Fibroblast of peridontal ligament (primary cell): ENCODE data around the gene SEPTIN1.
"Not testable (repeated sequence)": the region's sequence is repeated elsewhere in the genome, so short reads cannot be mapped to it uniquely, and the experiment has no call there.

ENCODE experiments used
- DNase-seq: peaks from one replicate; pipeline ENCODE4 v3.0.0-alpha.2; 2010; ENCODE audit errors: extremely low read depth

Gene SEPTIN1

DNA sequence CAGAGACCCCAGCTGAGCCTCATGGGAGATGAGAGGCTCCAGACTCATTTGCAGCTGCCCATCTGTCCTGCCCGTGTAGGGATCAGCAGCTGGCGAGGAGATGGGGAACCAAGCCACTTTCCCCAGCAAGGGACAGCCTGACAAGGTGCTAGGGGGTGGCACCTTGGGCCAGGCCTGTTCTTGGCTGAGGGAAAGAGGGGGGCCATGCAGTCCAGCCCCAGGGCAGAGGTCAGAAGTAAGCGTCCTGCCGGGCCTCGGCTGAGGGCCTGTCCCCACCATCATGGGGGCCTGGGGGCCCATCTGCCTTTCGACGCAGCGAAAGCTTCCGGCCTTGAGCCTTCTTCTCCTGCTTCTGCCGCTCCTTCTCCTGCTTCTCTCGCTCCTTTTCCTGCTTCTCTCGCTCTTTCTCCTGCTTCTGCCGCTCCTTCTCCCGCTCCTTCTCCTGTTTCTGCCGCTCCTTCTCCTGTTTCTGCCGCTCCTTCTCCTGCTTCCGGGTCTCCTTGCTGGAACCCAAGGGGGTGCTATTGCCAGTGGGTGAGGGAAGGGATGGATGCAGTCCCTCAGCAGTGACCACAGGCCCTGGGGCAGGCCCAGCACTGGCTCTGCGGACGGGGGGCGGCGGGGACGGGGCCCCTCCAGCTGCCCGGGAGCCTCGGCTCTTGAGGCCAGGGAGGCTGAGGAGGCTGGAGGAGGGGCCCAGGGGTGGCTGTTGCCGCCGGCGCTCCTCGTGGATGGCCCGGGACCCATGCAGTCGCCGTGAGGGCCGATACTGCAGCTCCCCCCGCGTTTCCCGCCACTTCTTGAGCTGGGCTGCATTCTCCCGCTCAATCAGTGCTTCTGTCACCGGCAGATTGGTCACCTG is 24.4 kb downstream of the SEPTIN1 start:
- no peak for DNase-seq

DNA sequence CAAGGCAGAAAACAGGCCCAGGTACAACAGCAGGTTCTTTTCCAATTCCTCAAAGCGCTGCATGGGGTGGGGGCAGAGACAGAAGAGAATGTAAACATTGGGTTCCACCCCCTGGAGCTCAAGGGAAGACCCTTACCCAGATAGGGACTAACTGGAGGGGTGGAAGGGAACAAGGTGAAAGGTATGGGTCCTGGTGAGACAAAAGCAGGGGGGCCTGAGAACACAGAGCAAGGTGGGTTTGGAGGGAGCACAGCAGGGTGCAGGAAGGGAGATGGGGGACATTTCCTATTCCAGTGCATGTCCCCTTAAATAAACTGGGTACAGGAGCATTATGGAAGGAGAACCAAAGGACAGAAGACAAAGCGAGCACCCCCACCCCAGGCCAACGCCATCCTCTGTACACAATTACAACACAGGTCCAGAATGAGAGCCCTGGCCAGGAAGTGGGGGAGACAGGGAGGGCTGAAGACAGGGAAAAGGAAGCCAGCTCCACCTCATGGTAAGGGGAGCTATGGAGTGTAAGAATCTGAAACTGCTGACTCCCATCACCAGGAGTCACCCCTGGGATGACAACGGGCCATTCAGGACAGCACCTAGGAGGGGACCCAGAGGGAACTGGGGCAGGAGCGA is 25.2 kb downstream of the SEPTIN1 start:
- no peak for DNase-seq

DNA sequence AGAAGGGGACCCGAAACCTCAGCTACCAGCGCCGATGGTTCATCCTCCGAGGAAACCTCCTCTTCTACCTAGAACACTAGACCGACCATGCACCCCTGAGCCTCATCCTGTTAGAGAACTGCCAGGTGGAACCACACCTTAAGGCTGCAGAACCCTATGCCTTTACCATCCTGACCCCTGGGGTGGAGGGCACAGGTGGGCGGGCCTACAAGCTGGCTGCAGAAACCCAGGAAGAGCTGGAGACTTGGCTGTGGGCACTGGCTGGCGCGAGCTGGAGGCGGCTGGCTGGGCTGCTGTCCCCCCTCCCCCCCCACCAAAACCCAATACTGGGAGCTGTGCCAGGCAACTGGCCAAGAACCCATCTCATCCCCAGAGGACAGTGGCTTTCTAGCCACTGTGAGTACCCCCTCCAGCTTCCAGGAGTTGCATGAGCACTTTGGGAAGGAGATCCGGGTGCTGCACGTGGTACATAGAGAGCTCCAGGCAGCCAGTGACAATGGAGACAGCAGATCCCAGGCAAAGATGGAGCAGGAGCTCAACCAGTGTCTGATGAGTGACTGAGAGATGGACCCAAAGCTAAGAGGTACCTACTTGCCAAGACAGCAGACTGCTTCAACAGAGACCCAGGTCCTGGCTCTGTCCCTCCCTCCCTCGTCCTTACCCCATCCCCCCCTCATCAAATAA is 25.8 kb downstream of the SEPTIN1 start:
- no peak for DNase-seq

DNA sequence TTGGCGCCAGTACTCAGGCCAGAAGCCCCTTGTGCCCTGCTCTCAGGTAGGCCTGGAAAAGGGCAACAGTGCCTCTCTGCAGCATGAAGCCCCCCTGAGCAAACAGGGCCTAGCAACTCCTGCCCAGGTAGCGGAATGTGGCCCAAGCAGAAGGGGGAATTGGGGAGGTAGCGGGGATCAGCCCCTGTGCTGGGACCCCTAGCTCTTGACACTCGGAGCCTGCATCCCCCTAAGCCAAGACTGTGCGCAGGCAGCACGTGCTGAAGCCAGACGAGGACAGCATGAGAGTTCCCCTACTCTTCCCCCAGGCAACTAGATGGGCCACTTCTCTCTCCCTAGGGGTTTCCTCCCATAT is 26.4 kb downstream of the SEPTIN1 start:
- no peak for DNase-seq

DNA sequence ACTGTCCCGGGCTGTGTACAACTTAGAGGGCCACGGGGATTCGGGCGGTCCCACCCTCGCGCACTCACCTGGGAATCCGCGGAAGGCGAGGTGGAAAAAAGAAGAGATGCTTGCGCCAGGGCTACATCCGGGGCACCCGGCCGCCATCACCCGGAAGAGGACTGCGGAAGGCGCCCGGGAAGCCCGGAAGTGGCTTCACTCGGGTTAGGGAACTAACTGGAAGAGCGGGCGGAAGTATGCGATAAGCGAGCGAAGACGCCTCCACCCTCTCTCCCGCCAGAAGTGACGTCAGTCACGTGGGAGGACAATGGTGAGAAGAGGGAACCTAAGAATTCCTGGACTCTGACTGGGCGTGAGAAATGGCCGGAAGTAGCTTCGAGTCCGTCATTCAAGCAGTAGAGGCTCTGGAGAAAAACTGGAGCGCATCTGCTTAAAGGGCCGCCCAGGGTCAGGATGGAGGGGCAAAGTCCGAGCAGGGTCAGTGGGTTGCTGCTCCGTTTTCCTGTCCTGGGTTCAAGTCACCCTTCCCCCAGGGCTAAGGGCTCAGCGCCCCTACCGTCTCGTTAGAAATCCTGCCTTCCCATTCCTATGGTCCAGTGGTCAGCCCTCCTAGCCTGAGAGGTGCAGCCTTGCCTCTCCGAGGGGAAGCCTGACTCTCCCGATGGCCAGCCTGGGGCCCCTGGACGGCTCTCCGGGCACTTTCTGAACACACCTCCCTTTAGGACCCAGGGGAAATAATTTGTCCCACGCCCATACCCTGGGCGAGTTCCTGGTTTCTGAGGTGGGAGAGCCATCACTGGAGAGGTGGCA is 27.0 kb downstream of the SEPTIN1 start, which contains the start of gene CD2BP2:
CD2BP2 (minus strand) TSS at position 165 of the 810 bp plus-strand sequence. CDS start 627 bp downstream, outside the sequence.
- DNase-seq, result peak; percentile 99

DNA sequence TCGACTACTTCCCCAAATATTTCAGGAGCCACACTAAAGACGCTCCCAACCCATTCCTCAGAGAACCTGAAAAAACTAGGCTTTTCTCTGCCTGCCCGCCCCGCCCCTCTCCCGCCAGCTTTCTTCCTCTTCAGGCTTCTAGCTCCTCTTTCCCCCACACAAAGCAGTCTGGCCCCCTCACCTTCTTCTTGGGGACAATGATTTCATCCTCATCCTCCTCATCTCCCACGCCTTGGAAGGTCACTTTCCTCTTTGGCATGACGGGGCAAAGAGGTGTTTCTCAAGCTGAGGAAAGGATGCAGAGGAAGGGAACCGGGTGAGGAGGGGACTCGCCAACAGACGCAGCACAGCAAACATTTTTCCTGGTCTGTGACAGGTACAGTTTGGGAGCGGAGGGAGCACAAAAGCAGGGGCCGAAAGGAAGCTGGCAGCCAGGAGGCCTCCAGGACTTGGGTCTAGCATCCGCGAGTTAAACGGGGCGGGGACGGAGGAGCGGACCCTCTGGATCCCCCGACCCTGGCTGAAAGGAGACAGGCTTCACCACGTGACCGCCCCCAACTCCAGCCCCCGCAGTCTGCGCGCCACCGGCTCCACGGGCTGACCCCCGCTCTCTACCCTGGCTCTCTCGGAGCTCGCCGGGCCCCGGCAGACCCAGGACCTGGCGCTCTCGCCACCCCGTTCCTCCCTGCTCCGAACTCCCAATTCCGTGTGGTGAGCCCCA is 27.8 kb downstream of the SEPTIN1 start:
- no peak for DNase-seq

DNA sequence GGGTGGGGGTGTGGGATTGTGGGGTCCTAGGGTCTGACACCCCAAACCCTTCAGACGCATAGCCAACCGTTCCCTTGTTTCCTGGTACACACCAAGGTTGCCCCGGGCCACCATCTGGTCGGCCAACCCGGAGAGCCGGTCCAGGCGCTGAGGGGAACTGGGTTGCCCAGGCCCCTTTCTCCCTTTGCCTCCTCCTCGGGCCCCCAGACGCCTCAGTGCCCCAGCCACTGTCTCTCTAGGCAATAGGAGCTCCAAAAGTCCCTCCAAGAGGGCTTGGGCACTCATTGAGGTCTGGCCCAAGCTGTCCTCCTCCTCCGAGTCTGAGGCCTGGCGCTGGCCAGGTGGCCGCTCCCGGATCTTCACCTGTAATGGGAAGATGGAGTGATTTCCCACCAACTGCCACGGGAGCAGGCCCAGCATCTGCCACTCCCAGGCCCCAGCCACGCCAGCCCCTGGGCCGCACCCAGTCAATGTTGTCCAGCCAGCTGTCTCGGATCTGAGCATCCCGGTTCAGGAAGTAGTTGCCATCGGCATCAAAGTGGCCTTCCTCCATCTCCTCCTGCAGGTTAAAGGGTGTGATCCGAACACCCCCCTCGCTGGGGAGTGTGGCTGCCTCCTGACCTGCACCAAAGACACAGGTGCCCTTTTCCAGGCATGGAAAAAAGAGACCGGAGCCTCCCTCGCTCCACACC is 28.8 kb downstream of the SEPTIN1 start:
- no peak for DNase-seq

DNA sequence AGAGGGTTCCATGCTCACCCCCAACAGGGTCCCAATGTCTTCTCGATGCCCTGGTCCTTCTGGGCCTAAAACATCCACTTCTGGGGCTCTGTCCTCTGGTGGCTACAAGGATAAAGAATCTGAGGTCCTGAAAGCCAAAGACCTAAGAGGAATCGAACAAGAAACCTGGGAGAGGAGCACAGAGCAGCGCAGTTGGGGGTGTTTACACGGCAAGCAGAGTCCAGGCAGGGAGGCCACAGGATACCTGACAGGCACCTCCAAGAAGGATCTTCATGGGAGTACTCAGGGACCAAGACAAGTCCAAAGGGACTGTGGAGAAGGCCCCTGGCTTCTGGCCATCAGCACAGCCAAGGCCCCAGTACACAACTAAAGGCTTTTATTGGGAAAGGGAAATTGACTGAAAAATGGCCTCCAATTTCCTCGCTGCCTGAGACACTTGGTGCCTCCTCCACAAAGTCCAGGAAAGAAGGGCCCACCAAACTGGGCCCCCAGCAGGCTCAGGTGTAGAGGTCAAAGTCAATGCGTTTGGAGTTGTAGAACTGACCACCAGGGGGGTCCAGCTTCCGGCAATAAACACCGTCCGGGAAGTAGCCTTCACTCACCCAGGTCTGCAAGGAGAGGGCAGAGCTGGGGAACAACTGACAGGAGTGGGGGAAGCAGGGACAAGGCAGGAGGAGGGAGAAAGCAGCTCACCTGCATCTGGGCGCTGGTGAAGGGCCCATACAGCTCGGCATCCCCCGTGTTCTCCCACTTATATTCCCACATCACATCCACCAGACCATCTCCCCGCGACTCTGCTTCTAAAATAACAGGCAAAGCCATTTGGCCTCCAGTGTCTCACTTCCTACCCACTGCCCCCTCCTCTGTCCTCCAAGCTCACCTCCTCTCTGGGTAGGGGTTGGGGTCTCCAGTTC is 29.6 kb downstream of the SEPTIN1 start:
- no peak for DNase-seq

DNA sequence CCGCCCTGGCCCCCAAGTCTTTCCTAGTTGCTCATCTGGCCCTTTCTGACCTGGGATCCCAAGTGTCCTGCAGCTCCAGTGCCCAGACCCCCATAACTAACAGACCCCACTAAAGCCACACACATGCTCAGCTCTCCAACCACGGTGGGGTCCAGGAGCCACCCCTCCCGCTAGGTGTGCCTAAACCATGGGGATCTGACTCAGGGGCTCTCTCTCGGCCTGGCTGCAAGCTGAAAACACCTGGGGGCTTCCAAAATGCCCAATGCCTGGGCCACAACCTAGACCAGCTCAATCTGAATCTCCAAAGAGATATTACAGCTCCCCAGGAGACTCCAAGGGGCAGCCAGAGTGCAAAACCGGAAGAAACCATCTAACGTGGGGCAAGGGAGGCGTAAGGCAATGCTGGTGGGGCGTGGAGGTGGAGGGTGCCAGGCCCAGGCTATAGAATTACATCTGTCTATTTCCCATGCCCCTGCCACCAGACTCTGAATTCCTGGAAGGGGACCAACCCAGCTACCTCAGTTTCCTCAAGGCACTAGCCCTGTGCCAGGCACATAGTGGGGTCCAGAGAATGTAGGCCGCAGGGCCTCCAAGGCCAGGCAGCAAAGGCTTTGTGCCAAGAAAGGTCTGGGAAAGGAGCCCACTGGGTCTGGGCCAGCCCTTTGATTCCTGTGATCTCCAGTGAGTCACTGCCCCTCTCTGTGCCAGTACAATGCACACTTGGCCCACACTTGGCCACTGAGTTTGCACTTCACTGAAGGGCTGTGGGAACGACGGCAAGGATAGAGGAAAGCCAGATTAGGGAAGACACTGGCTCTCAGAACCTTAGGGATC is 30.6 kb downstream of the SEPTIN1 start:
- peak; percentile 96 for DNase-seq

DNA sequence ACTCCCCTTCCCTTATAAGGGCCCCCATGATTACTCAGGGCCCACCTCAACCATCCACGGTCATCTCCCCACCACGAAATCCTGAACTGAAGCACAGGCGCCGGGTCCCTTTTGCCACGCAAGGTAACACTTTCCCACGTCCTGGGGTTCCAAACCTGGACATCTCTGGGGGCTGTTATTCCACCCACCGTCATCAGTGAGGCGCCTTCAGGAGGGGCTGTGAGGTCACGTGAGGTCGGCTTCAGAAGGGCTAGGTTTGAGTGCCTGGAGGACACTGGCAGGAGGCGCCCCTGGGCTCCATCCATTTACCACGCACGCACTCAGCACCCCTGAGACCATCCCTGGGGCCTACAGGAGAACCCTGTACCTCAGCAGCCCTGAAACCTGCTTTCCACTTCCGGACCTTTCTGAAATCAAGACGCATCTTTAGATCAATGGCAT is 31.3 kb downstream of the SEPTIN1 start:
- DNase-seq, result no peak

DNA sequence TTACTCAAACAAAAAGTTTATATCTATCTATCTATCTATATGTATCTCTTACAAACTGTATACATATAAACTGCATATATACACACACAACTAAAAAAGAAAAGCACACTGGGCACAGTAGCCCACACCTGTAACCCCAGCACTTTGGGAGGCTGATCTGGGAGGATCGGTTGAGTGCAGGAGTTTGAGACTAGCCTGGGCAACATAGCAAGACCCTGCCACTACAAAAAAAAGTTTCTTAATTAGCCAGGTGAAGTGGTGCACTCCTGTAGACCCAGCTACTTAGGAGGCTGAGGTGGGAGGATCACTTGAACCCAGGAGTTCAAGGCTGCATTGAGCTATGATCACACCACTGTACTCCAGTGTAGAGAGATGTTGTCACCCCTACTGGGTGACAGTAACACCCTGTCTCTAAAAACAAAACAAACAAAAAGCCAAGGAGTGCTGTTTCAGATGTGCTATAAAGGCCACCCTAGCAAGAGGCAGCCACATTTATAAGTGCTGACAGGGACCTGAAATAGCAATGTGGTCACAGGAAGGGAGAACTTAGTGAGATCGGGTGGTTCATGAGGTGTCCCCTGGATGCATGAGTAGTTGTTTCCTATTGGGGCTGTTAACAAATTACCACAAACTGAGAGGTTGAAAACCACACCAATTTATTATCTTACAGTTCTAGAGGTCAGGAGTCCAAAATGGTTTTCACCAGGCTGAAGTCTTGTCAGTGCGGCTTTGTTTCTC is 32.1 kb downstream of the SEPTIN1 start:
- DNase-seq, result no peak

DNA sequence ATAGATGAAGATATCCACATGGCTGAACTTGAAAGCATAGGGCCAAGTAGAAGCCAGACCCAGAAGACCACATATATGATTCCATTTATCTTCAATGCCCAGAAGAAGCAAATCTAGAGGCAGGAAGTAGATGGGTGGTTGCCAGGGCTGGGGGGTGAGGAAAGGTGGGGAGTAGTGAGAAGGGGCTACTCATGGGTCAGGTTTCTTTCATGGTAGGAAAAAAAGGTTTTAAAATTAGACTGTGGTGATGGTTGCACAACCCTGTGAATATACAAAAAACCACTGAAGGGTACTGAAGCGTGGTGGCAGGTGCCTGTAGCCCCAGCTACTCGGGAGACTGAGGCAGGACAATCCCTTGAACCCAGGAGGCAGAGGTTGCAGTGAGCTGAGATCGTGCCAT is 32.7 kb downstream of the SEPTIN1 start:
- DNase-seq, result no peak

DNA sequence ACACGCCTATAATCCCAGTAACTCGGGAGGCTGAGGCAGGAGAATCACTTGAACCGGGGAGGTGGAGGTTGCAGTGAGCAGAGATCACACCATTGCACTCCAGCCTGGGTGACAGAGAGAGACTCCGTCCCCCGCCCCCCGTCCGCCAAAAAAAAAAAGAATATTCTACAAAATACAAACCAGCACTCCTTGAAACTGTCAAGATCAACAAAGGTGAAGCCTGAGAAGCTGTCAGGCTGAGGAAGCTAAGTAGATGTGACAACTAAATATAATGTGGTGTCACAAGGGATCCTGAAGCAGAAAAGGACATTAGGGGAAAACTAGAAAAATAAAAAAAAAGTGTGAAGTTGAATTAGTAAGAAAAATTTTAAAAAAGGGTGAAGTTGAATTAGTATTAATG is 33.4 kb downstream of the SEPTIN1 start:
- DNase-seq, result no peak

DNA sequence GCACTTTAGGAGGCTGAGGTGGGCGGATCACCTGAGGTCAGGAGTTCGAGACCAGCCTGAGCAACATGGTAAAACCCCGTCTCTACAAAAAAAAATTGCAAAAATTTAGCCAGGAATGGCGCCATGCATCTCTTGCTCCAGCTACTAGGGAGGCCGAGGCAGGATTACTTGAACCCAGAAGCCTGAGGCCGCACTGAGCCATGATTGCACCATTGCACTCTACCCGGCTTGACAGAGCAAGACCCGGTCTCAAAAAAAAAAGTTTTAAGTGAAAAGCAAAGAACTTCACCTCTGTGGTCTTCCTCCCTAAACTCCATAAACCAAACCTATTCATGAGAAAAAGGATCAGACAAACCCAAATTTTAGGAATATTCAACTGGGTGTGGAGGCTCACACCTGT is 34.2 kb downstream of the SEPTIN1 start:
- DNase-seq, result no peak

DNA sequence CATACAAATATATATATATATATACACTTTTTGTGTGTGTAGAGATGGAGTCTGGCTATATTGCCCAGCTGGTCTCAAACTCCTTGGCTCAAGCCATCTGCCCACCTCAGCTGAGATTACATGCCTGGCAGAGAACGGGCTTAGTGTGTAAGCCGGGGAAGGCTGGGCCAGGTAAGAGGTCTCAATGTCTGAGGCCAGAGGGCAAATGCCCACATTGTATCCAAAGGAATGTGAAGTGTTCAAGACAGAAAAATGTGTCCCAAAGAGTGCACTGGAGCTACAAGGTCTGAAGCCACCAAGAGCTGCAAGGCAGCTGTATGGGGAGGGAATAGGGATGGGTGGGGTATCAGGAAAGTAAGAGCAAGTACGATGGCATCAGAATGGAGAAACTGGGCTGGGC is 36.1 kb downstream of the SEPTIN1 start:
- no peak for DNase-seq

DNA sequence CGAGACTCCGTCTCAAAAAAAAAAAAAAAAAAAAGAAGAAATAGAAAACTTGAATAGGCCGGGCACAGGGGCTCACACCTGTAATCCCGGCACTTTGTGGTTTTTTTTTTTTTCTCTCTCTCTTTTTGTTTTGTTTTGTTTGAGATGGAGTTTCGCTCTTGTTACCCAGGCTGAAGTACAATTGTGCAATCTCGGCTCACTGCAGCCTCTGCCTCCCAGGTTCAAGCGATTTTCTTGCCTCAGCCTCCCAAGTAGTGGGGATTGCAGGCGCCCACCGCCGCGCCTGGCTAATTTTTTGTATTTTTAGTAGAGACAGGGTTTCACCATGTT is 38.9 kb downstream of the SEPTIN1 start:
- not testable (repeated sequence) for DNase-seq

DNA sequence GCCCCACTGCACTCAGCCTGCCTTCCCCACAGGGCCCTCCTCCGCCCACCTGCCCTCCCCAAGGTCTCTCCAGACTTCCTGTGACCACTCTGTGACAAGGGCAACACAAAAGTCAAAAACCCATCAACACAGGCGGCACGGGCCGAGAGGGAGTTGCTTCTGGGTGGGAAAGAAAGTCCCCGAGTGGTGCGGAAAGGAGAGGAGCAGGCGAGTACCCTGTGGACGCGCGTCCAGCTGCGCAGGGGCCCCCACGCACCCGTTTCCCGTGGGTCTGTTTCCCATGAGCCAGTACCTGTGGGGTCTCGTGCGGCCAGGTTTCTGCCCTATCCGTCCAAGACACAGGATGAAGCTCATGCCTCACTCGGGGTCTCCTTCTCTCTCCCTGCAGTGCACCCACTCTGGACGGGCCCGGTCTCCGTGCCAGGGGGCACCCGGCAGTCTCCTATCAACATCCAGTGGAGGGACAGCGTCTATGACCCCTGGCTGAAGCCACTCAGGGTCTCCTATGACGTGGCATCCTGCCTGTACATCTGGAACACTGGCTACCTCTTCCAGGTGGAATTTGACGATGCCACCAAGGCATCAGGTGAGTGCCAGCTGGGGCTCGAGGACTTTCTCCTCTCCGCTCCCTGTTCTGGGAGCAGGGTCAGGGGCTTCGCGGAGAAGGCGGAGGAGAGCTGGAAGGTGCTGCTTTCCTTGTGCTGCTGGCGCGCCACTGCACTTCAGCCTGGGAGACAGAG is 39.4 kb downstream of the SEPTIN1 start:
- no peak for DNase-seq
